ENCODE data around the gene LTBP1. TPM values are rescaled to one million over a fixed set of nuclear protein-coding genes. Genes with fewer than 3 reads are reported as not detected.

LTBP1 gene
- total RNA-seq, 6 experiments from 2014 or later = 260 to 409 (median 335) TPM

DNA sequence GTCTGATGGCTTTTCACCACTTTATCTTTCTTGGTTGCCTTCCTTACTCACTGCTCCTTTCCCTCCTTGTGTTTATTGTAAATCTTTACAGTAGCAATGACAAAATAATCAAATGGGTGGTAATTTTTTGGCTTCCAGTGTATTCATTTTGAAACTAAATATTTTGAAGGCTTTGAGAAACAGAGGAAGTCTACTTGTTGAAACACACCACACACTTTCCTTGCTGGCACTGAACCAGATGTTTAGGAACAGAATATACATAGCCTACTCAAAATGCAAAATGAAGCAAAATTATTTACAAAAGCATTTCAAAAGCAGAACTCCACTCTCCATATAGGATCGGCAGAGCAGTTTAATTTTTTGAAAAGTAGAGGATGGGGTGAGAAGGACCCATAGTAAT, 189.8 kb downstream of the LTBP1 start:
- no peaks in the 10 kb centered on the region; the same call in 1 of the 2 replicates for H3K27me3 Mint-ChIP-seq (ENCODE audit: insufficient read depth)
- peaks cover 71% of the 10 kb centered on the region for H3K4me1 Mint-ChIP-seq (ENCODE audit: low read depth)
- peaks cover 43% of the 10 kb centered on the region for H3K36me3 Mint-ChIP-seq (ENCODE audit: low read depth)
- H3K4me3 Mint-ChIP-seq = peak overlapping the region; percentile 95
- H3K27ac Mint-ChIP-seq = peak overlapping the region; percentile 91
- DNase-seq = no peak
- TF ChIP-seq, protein P1, sequence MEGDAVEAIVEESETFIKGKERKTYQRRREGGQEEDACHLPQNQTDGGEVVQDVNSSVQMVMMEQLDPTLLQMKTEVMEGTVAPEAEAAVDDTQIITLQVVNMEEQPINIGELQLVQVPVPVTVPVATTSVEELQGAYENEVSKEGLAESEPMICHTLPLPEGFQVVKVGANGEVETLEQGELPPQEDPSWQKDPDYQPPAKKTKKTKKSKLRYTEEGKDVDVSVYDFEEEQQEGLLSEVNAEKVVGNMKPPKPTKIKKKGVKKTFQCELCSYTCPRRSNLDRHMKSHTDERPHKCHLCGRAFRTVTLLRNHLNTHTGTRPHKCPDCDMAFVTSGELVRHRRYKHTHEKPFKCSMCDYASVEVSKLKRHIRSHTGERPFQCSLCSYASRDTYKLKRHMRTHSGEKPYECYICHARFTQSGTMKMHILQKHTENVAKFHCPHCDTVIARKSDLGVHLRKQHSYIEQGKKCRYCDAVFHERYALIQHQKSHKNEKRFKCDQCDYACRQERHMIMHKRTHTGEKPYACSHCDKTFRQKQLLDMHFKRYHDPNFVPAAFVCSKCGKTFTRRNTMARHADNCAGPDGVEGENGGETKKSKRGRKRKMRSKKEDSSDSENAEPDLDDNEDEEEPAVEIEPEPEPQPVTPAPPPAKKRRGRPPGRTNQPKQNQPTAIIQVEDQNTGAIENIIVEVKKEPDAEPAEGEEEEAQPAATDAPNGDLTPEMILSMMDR (IDR thresholded peaks at IDR 0.05) = no peak
- H3K9me3 Mint-ChIP-seq = no peaks in the 10 kb centered on the region

DNA sequence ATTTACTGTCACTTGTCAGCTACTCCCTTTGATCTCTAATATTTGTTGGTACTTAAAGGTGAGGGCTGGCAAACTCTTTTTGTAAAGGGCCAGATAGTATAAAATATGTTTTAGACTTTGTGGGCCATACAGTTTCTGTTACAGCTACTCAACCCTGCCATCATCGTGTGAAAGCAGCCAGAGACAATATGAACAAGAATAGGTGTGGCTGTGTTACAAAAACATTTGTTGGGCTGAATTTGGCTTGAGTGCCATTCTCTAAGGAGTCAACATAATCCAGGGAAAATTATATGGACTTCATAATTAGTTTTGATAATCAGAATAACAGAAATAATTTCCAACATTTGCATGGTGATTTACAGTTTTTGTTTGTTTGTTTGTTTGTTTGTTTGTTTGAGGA, 190.6 kb downstream of the LTBP1 start:
- H3K27me3 Mint-ChIP-seq (ENCODE audit: insufficient read depth) = no peaks in the 10 kb centered on the region; the same call in 1 of the 2 replicates
- peak overlapping the region; percentile 67 for H3K27ac Mint-ChIP-seq
- TF ChIP-seq, protein P1 (IDR thresholded peaks at IDR 0.05) = no peak
- no peak for DNase-seq
- H3K4me1 Mint-ChIP-seq (ENCODE audit: low read depth) = peaks cover 71% of the 10 kb centered on the region
- peaks cover 48% of the 10 kb centered on the region for H3K36me3 Mint-ChIP-seq (ENCODE audit: low read depth)
- no peaks in the 10 kb centered on the region for H3K9me3 Mint-ChIP-seq
- H3K4me3 Mint-ChIP-seq = peak overlapping the region; percentile 95

DNA sequence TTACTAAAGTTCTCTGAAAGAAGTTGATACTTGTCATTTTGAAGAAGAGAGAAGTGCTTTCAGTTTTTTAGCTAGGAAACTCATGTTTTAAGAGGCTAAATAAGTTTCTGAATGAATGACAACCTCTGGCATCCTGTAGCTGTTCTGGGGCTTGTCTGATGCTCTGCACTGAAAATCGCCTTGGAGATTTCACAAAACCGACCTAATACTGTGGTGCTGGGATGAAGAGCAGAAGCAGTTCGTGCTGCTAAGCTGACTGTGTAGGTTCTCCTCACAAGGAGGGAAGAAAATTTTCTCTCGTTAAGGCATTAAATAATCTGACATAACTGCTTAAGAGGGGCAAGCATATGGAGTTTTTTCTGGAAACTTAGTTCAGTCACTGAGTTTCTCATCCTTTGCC, 193.2 kb downstream of the LTBP1 start:
- Mint-ChIP-seq H3K27me3 (ENCODE audit: insufficient read depth) (peaks cover 4% of the 10 kb centered on the region; the same call in 1 of the 2 replicates), H3K27ac (no peak overlapping the region), H3K4me3 (peak overlapping the region; percentile 37; the same call in 1 of the 2 replicates), H3K9me3 (no peaks in the 10 kb centered on the region), H3K4me1 (ENCODE audit: low read depth) (peaks cover 77% of the 10 kb centered on the region), H3K36me3 (ENCODE audit: low read depth) (peaks cover 73% of the 10 kb centered on the region)
- TF ChIP-seq, protein P1 (IDR thresholded peaks at IDR 0.05) = no peak
- no peak for DNase-seq

DNA sequence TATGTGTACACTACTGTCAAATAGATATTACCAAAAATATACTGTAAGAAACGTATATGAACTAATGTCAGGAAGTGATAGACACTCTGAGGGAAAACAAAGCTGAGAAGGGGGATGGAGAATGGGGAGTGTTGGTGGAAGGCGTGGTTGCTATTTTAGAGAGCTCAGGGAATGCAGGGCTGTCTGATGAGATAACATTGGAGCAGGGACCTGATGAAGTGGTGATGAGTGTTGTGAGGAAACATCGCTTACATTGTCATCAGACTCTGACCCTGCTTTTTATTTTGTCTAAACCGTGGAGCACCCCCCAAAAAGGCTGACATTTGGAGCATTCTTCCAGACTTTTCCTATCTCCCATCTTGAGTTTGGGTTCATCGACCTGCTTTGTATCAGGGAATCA, 194.7 kb downstream of the LTBP1 start:
- Mint-ChIP-seq H3K4me3 (peak overlapping the region; percentile 55; the same call in 1 of the 2 replicates), H3K36me3 (ENCODE audit: low read depth) (peaks cover 75% of the 10 kb centered on the region), H3K4me1 (ENCODE audit: low read depth) (peaks cover 91% of the 10 kb centered on the region), H3K9me3 (no peaks in the 10 kb centered on the region), H3K27me3 (ENCODE audit: insufficient read depth) (peaks cover 7% of the 10 kb centered on the region; the same call in 1 of the 2 replicates), H3K27ac (no peak overlapping the region; the same call in 1 of the 2 replicates)
- TF ChIP-seq, protein P1 (IDR thresholded peaks at IDR 0.05) = no peak
- no peak for DNase-seq

DNA sequence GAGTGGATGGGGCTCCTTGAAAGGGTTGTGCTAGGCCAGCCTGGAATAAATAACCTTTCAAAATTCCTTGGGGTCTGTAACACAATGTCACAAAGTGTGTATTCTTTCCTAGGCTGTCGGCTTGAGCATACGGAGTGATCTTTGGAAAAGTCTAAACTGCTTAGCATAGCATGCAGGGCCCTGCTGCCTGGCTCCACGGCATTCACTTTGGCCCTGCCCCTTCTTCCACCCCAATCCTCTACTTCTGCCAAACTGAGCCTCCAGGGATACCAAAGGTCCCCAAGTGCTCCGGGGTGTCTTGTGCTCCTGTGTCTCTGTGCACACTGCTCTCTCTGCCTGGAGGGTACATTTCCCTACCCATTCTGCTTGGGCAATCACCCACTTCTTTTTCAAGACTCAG, 196.1 kb downstream of the LTBP1 start:
- Mint-ChIP-seq H3K9me3 (no peaks in the 10 kb centered on the region), H3K4me3 (no peak overlapping the region), H3K27me3 (ENCODE audit: insufficient read depth) (peaks cover 8% of the 10 kb centered on the region; the same call in 1 of the 2 replicates), H3K27ac (peak overlapping the region; percentile 22; the same call in 1 of the 2 replicates), H3K4me1 (ENCODE audit: low read depth) (peaks cover 91% of the 10 kb centered on the region), H3K36me3 (ENCODE audit: low read depth) (peaks cover 81% of the 10 kb centered on the region)
- DNase-seq = no peak
- TF ChIP-seq, protein P1 (IDR thresholded peaks at IDR 0.05) = no peak

Data from HFFc6 (cell line).